Mammary epithelial cell (primary cell): ENCODE measurements around the gene ST6GALNAC2.

ENCODE experiments used
- EZH2 ChIP-seq: IDR thresholded peaks from 2 replicates; pipeline ENCODE4 v1.6.1; 2012; ENCODE audit warnings: low read length, inconsistent platforms, borderline replicate concordance
- TF ChIP-seq, protein P1 (sequence below), 2 donors: IDR thresholded peaks in 1 of 2; conservative IDR thresholded peaks in 1 of 2; 2 replicates each; pipeline ENCODE4 v1.5.1; 2011 to 2012; ENCODE audit warnings: inconsistent platforms in 2 of 2, low read length in 2 of 2, mild to moderate bottlenecking in 2 of 2, control low read depth in 1 of 2, low read depth in 1 of 2; ENCODE audit not compliant: insufficient read depth in 1 of 2; ENCODE audit errors: extremely low read depth in 1 of 2

DNA sequence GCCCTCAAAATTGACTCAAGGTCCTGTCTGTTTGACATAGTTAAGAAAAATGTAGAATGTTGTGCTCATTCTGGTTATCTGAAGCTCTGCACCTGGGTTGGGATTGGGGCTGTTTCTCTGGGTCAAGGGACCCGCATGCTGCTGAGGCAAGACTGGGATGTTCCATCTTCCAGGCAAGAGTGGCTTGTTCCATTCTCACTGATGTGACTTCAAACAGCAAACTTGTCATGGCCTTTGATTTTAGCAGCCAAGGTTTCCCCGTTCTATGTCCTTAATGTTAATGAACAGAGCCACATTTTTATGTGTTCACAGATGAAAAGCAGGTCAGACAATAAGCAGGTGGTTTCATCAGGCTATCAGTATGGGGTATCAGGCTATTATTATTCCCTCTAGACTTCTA, 32.2 kb upstream of the ST6GALNAC2 start:
- no peak for TF ChIP-seq EZH2
- TF ChIP-seq, protein P1, sequence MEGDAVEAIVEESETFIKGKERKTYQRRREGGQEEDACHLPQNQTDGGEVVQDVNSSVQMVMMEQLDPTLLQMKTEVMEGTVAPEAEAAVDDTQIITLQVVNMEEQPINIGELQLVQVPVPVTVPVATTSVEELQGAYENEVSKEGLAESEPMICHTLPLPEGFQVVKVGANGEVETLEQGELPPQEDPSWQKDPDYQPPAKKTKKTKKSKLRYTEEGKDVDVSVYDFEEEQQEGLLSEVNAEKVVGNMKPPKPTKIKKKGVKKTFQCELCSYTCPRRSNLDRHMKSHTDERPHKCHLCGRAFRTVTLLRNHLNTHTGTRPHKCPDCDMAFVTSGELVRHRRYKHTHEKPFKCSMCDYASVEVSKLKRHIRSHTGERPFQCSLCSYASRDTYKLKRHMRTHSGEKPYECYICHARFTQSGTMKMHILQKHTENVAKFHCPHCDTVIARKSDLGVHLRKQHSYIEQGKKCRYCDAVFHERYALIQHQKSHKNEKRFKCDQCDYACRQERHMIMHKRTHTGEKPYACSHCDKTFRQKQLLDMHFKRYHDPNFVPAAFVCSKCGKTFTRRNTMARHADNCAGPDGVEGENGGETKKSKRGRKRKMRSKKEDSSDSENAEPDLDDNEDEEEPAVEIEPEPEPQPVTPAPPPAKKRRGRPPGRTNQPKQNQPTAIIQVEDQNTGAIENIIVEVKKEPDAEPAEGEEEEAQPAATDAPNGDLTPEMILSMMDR (conservative IDR thresholded peaks at IDR 0.05 in 1 of 2, IDR thresholded peaks at IDR 0.05 in 1 of 2; ENCODE audit: extremely low read depth in 1 of 2, insufficient read depth in 1 of 2, low read depth in 1 of 2, low read length in 2 of 2): no peak
